GM23338 (cell line): ENCODE data around the gene RILPL1. TPM values are rescaled to one million over a fixed set of nuclear protein-coding genes. Genes with fewer than 3 reads are reported as not detected.

ENCODE experiments used
- EZH2phosphoT487 ChIP-seq: fragments of 200-600 bp; sonication (generic); IDR thresholded peaks from one replicate; pipeline ENCODE4 v1.8.1; 2018; ENCODE audit warnings: antibody characterized with exemption; ENCODE audit not compliant: unreplicated experiment
- JUNB ChIP-seq: IDR thresholded peaks from one replicate; pipeline ENCODE4 v1.6.1; 2016; ENCODE audit warnings: antibody characterized with exemption; ENCODE audit not compliant: unreplicated experiment
- NANOG ChIP-seq: IDR thresholded peaks from 2 replicates; pipeline ENCODE4 v1.6.1; 2016; ENCODE audit warnings: antibody characterized with exemption, borderline replicate concordance
- REST ChIP-seq: IDR thresholded peaks from one replicate; pipeline ENCODE4 v1.6.1; 2018; ENCODE audit warnings: antibody characterized with exemption; ENCODE audit not compliant: unreplicated experiment
- ZNF114 ChIP-seq: fragments of 250-450 bp; sonication (Bioruptor Pico); IDR thresholded peaks from 2 replicates; pipeline ENCODE4 v1.5.0; 2020; ENCODE audit warnings: mild to moderate bottlenecking, moderate library complexity
- ZNF462 ChIP-seq: fragments of 250-450 bp; sonication (Bioruptor Pico); IDR thresholded peaks from 2 replicates; pipeline ENCODE4 v1.5.0; 2020; ENCODE audit warnings: mild to moderate bottlenecking, moderate library complexity
- polyA plus RNA-seq: library from polyadenylated mRNA; unstranded; fragments of >200 nt; fragmentation: Nextera tagmentation; extraction: Ambion mirVana; gene quantifications from 2 replicates; pipeline ENCODE4 v1.2.1, GENCODE V29; 2016
- total RNA-seq: library from RNA; depleted of rRNA; stranded (reverse); fragments of >200 nt; shearing (Covaris generic); gene quantifications from 2 replicates; pipeline ENCODE4 v1.2.3, GENCODE V29; 2014

Gene RILPL1
- total and polyA plus RNA-seq, 2 experiments from 2014 or later: 3.9 to 7.9 TPM

- TF ChIP-seq ZNF462 (no peak), NANOG (no peak), EZH2phosphoT487 (no peak), JUNB (no peak), REST (no peak), ZNF114 (no peak)
Observed at GRCh38 chr12:123445388-123446332, 87.9 kb downstream of the RILPL1 start (continued).
